GM23338 (cell line): ENCODE data around the gene REV3L. TPM values are rescaled to one million over a fixed set of nuclear protein-coding genes. Genes with fewer than 3 reads are reported as not detected.
A peak's percentile ranks its signal among the peaks of the same experiment; 100 is the strongest.

Source experiments
- ATAC-seq: fragments of 200-7000 bp; cut with Tn5 transposase; 3 replicates; pipeline ENCODE4 v1.9.1; 2020
- DNase-seq: peaks from one replicate; pipeline ENCODE4 v3.0.0-alpha.2; 2015; ENCODE audit warnings: low spot score
- H2AFZ ChIP-seq: fragments of 200-600 bp; sonication (generic); 2 replicates; pipeline ENCODE4 v1.8.0; 2016; ENCODE audit warnings: antibody characterized with exemption, mild to moderate bottlenecking, moderate library complexity
- H3F3A ChIP-seq: fragments of 200-600 bp; sonication (generic); replicated peaks from 2 replicates; pipeline ENCODE4 v1.8.0; 2017; ENCODE audit warnings: antibody characterized with exemption, mixed run types, low read depth
- H3K27ac ChIP-seq: fragments of 200-600 bp; sonication (generic); 2 replicates; pipeline ENCODE4 v1.6.1; 2016; ENCODE audit warnings: low read depth
- H3K27me3 ChIP-seq: fragments of 200-600 bp; sonication (generic); 2 replicates; pipeline ENCODE4 v1.8.0; 2016; ENCODE audit warnings: mild to moderate bottlenecking, mixed run types, moderate library complexity; ENCODE audit not compliant: insufficient read depth
- H3K36me3 ChIP-seq: fragments of 200-600 bp; sonication (generic); 2 replicates; pipeline ENCODE4 v1.8.0; 2016; ENCODE audit warnings: mild to moderate bottlenecking; ENCODE audit not compliant: insufficient read depth
- H3K4me1 ChIP-seq: fragments of 200-600 bp; sonication (generic); 2 replicates; pipeline ENCODE4 v1.8.0; 2016; ENCODE audit warnings: mild to moderate bottlenecking, moderate library complexity; ENCODE audit not compliant: insufficient read depth
- H3K4me2 ChIP-seq: fragments of 200-600 bp; sonication (generic); 2 replicates; pipeline ENCODE4 v1.7.1; 2017; ENCODE audit warnings: mixed run types
- H3K4me3 ChIP-seq: fragments of 200-600 bp; sonication (generic); 2 replicates; pipeline ENCODE4 v1.6.1; 2016; ENCODE audit warnings: mixed run types
- H3K79me2 ChIP-seq: fragments of 200-600 bp; sonication (generic); replicated peaks from 2 replicates; pipeline ENCODE4 v1.8.0; 2017; ENCODE audit warnings: mild to moderate bottlenecking; ENCODE audit not compliant: insufficient read depth
- H3K9me2 ChIP-seq: fragments of 200-600 bp; sonication (generic); 2 replicates; pipeline ENCODE4 v1.8.0; 2017; ENCODE audit not compliant: insufficient read depth
- H4K20me1 ChIP-seq: fragments of 200-600 bp; sonication (generic); replicated peaks from 2 replicates; pipeline ENCODE4 v1.8.0; 2017; ENCODE audit warnings: mild to moderate bottlenecking; ENCODE audit not compliant: insufficient read depth
- H3K27ac Mint-ChIP-seq: 2 replicates; pipeline ENCODE4 v1.8.0; 2020; ENCODE audit warnings: inconsistent platforms, mild to moderate bottlenecking, moderate library complexity, mixed read lengths
- H3K27me3 Mint-ChIP-seq: 3 replicates; pipeline ENCODE4 v1.8.0; 2022; ENCODE audit warnings: low read depth, mild to moderate bottlenecking, moderate library complexity, mixed read lengths, inconsistent platforms; ENCODE audit not compliant: insufficient read depth, poor library complexity
- H3K36me3 Mint-ChIP-seq: 3 replicates; pipeline ENCODE4 v1.8.0; 2021; ENCODE audit warnings: low read depth, mild to moderate bottlenecking, inconsistent platforms, moderate library complexity, mixed read lengths
- H3K4me1 Mint-ChIP-seq: 3 replicates; pipeline ENCODE4 v1.8.0; 2020; ENCODE audit warnings: mild to moderate bottlenecking, inconsistent platforms, mixed read lengths
- H3K4me3 Mint-ChIP-seq: 3 replicates; pipeline ENCODE4 v1.8.0; 2021; ENCODE audit warnings: moderate library complexity, mild to moderate bottlenecking, inconsistent platforms, mixed read lengths
- H3K9me3 Mint-ChIP-seq: 3 replicates; pipeline ENCODE4 v1.8.0; 2020; ENCODE audit warnings: moderate library complexity, mild to moderate bottlenecking, inconsistent platforms, mixed read lengths
- CREB1 ChIP-seq: fragments of 250-450 bp; sonication (Bioruptor Pico); IDR thresholded peaks from 2 replicates; pipeline ENCODE4 v1.5.0; 2020; ENCODE audit warnings: low read depth, mild to moderate bottlenecking, moderate library complexity
- EZH2 ChIP-seq: fragments of 200-600 bp; sonication (generic); IDR thresholded peaks from one replicate; pipeline ENCODE4 v1.8.0; 2017; ENCODE audit warnings: antibody characterized with exemption, mild to moderate bottlenecking, low read depth; ENCODE audit not compliant: unreplicated experiment
- EZH2phosphoT487 ChIP-seq: fragments of 200-600 bp; sonication (generic); IDR thresholded peaks from one replicate; pipeline ENCODE4 v1.8.1; 2018; ENCODE audit warnings: antibody characterized with exemption; ENCODE audit not compliant: unreplicated experiment
- JUNB ChIP-seq: IDR thresholded peaks from one replicate; pipeline ENCODE4 v1.6.1; 2016; ENCODE audit warnings: antibody characterized with exemption; ENCODE audit not compliant: unreplicated experiment
- NANOG ChIP-seq: IDR thresholded peaks from 2 replicates; pipeline ENCODE4 v1.6.1; 2016; ENCODE audit warnings: antibody characterized with exemption, borderline replicate concordance
- POLR2AphosphoS5 ChIP-seq: IDR thresholded peaks from 2 replicates; pipeline ENCODE4 v1.6.1; 2016; ENCODE audit warnings: antibody characterized with exemption, low read depth
- STAT1 ChIP-seq: IDR thresholded peaks from one replicate; pipeline ENCODE4 v1.6.1; 2016; ENCODE audit warnings: antibody characterized with exemption; ENCODE audit not compliant: unreplicated experiment
- ZNF114 ChIP-seq: fragments of 250-450 bp; sonication (Bioruptor Pico); IDR thresholded peaks from 2 replicates; pipeline ENCODE4 v1.5.0; 2020; ENCODE audit warnings: mild to moderate bottlenecking, moderate library complexity
- ZNF331 ChIP-seq: fragments of 250-450 bp; sonication (Bioruptor Pico); IDR thresholded peaks from 2 replicates; pipeline ENCODE4 v1.5.0; 2020; ENCODE audit warnings: low read depth, mild to moderate bottlenecking, moderate library complexity
- polyA plus RNA-seq: library from polyadenylated mRNA; unstranded; fragments of >200 nt; fragmentation: Nextera tagmentation; extraction: Ambion mirVana; gene quantifications from 2 replicates; pipeline ENCODE4 v1.2.1, GENCODE V29; 2016
- total RNA-seq: library from RNA; depleted of rRNA; stranded (reverse); fragments of >200 nt; shearing (Covaris generic); gene quantifications from 2 replicates; pipeline ENCODE4 v1.2.3, GENCODE V29; 2014
- TF ChIP-seq, protein P1 (sequence below): fragments of 250-450 bp; sonication (Bioruptor Pico); IDR thresholded peaks from 2 replicates; pipeline ENCODE4 v1.5.0; 2020; ENCODE audit warnings: mild to moderate bottlenecking, moderate library complexity
- TF ChIP-seq, protein P2 (sequence below), 2 experiments: fragments of 200-600 bp in 1 of 2; sonication (generic) in 1 of 2; conservative IDR thresholded peaks; 2 replicates each; pipeline versions ENCODE4 v1.5.1 to v1.6.1; 2016 to 2017; ENCODE audit warnings: antibody characterized with exemption in 2 of 2, low read depth in 2 of 2, mild to moderate bottlenecking in 2 of 2, moderate library complexity in 1 of 2
- TF ChIP-seq, protein P3 (sequence below): IDR thresholded peaks from one replicate; pipeline ENCODE4 v1.6.1; 2018; ENCODE audit warnings: antibody characterized with exemption; ENCODE audit not compliant: unreplicated experiment
- TF ChIP-seq, protein P4 (sequence below): IDR thresholded peaks from 2 replicates; pipeline ENCODE4 v1.6.1; 2016; ENCODE audit warnings: antibody characterized with exemption

The REV3L gene
- total and polyA plus RNA-seq, 2 experiments from 2014 or later, result 8.3 to 13.1 TPM

DNA sequence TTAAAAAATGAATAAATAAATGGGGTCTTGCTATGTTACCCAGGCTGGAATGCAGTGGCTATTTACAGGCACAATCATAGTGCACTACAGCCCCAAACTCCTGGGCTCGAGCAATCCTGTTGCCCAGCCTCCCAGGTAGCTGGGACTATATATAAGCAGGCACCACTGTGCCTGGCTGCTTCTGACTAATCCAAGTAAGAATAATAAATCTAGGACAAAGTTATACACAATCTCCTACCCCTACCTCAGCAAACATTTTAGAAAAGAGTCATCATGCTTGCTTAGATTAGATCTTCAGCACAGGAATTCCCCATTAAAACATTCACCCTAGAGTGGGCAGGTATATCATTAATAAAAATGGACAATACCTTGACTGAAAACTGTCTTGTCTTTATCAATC, 124.6 kb downstream of the REV3L start:
- Histone ChIP-seq H3F3A (no peaks in the 10 kb centered on the region), H3K27me3 (no peaks in the 10 kb centered on the region), H3K36me3 (no peaks in the 10 kb centered on the region), H4K20me1 (no peaks in the 10 kb centered on the region; the same call in 1 of the 2 replicates), H3K79me2 (no peaks in the 10 kb centered on the region), H2AFZ (no peak overlapping the region), H3K27ac (no peak overlapping the region), H3K4me1 (no peaks in the 10 kb centered on the region), H3K4me2 (no peak overlapping the region), H3K4me3 (no peak overlapping the region), H3K9me2 (no peaks in the 10 kb centered on the region)
- peak overlapping the region; percentile 20; the same call in 1 of the 2 replicates for H3K27ac Mint-ChIP-seq
- no peak for DNase-seq
- no peak for ATAC-seq
- H3K4me3 Mint-ChIP-seq, result no peak overlapping the region
- H3K36me3 Mint-ChIP-seq, result no peaks in the 10 kb centered on the region
- H3K27me3 Mint-ChIP-seq, result peaks cover 4% of the 10 kb centered on the region
- no peaks in the 10 kb centered on the region for H3K9me3 Mint-ChIP-seq
- TF ChIP-seq ZNF331 (CRISPR knock-in tag), result no peak
- TF ChIP-seq CREB1, result no peak
- TF ChIP-seq, protein P1, sequence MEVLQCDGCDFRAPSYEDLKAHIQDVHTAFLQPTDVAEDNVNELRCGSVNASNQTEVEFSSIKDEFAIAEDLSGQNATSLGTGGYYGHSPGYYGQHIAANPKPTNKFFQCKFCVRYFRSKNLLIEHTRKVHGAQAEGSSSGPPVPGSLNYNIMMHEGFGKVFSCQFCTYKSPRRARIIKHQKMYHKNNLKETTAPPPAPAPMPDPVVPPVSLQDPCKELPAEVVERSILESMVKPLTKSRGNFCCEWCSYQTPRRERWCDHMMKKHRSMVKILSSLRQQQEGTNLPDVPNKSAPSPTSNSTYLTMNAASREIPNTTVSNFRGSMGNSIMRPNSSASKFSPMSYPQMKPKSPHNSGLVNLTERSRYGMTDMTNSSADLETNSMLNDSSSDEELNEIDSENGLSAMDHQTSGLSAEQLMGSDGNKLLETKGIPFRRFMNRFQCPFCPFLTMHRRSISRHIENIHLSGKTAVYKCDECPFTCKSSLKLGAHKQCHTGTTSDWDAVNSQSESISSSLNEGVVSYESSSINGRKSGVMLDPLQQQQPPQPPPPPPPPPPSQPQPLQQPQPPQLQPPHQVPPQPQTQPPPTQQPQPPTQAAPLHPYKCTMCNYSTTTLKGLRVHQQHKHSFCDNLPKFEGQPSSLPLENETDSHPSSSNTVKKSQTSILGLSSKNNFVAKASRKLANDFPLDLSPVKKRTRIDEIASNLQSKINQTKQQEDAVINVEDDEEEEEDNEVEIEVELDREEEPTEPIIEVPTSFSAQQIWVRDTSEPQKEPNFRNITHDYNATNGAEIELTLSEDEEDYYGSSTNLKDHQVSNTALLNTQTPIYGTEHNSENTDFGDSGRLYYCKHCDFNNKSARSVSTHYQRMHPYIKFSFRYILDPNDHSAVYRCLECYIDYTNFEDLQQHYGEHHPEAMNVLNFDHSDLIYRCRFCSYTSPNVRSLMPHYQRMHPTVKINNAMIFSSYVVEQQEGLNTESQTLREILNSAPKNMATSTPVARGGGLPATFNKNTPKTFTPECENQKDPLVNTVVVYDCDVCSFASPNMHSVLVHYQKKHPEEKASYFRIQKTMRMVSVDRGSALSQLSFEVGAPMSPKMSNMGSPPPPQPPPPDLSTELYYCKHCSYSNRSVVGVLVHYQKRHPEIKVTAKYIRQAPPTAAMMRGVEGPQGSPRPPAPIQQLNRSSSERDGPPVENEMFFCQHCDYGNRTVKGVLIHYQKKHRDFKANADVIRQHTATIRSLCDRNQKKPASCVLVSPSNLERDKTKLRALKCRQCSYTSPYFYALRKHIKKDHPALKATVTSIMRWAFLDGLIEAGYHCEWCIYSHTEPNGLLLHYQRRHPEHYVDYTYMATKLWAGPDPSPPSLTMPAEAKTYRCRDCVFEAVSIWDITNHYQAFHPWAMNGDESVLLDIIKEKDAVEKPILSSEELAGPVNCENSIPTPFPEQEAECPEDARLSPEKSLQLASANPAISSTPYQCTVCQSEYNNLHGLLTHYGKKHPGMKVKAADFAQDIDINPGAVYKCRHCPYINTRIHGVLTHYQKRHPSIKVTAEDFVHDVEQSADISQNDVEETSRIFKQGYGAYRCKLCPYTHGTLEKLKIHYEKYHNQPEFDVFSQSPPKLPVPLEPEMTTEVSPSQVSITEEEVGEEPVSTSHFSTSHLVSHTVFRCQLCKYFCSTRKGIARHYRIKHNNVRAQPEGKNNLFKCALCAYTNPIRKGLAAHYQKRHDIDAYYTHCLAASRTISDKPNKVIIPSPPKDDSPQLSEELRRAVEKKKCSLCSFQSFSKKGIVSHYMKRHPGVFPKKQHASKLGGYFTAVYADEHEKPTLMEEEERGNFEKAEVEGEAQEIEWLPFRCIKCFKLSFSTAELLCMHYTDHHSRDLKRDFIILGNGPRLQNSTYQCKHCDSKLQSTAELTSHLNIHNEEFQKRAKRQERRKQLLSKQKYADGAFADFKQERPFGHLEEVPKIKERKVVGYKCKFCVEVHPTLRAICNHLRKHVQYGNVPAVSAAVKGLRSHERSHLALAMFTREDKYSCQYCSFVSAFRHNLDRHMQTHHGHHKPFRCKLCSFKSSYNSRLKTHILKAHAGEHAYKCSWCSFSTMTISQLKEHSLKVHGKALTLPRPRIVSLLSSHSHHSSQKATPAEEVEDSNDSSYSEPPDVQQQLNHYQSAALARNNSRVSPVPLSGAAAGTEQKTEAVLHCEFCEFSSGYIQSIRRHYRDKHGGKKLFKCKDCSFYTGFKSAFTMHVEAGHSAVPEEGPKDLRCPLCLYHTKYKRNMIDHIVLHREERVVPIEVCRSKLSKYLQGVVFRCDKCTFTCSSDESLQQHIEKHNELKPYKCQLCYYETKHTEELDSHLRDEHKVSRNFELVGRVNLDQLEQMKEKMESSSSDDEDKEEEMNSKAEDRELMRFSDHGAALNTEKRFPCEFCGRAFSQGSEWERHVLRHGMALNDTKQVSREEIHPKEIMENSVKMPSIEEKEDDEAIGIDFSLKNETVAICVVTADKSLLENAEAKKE (CRISPR knock-in tag), result no peak
- TF ChIP-seq NANOG, result no peak
- TF ChIP-seq, protein P2, sequence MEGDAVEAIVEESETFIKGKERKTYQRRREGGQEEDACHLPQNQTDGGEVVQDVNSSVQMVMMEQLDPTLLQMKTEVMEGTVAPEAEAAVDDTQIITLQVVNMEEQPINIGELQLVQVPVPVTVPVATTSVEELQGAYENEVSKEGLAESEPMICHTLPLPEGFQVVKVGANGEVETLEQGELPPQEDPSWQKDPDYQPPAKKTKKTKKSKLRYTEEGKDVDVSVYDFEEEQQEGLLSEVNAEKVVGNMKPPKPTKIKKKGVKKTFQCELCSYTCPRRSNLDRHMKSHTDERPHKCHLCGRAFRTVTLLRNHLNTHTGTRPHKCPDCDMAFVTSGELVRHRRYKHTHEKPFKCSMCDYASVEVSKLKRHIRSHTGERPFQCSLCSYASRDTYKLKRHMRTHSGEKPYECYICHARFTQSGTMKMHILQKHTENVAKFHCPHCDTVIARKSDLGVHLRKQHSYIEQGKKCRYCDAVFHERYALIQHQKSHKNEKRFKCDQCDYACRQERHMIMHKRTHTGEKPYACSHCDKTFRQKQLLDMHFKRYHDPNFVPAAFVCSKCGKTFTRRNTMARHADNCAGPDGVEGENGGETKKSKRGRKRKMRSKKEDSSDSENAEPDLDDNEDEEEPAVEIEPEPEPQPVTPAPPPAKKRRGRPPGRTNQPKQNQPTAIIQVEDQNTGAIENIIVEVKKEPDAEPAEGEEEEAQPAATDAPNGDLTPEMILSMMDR (conservative IDR thresholded peaks at IDR 0.05; ENCODE audit: low read depth in 2 of 2), result no peak
- TF ChIP-seq, protein P3, sequence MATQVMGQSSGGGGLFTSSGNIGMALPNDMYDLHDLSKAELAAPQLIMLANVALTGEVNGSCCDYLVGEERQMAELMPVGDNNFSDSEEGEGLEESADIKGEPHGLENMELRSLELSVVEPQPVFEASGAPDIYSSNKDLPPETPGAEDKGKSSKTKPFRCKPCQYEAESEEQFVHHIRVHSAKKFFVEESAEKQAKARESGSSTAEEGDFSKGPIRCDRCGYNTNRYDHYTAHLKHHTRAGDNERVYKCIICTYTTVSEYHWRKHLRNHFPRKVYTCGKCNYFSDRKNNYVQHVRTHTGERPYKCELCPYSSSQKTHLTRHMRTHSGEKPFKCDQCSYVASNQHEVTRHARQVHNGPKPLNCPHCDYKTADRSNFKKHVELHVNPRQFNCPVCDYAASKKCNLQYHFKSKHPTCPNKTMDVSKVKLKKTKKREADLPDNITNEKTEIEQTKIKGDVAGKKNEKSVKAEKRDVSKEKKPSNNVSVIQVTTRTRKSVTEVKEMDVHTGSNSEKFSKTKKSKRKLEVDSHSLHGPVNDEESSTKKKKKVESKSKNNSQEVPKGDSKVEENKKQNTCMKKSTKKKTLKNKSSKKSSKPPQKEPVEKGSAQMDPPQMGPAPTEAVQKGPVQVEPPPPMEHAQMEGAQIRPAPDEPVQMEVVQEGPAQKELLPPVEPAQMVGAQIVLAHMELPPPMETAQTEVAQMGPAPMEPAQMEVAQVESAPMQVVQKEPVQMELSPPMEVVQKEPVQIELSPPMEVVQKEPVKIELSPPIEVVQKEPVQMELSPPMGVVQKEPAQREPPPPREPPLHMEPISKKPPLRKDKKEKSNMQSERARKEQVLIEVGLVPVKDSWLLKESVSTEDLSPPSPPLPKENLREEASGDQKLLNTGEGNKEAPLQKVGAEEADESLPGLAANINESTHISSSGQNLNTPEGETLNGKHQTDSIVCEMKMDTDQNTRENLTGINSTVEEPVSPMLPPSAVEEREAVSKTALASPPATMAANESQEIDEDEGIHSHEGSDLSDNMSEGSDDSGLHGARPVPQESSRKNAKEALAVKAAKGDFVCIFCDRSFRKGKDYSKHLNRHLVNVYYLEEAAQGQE, result no peak
- TF ChIP-seq POLR2AphosphoS5, result no peak
- TF ChIP-seq, protein P4, sequence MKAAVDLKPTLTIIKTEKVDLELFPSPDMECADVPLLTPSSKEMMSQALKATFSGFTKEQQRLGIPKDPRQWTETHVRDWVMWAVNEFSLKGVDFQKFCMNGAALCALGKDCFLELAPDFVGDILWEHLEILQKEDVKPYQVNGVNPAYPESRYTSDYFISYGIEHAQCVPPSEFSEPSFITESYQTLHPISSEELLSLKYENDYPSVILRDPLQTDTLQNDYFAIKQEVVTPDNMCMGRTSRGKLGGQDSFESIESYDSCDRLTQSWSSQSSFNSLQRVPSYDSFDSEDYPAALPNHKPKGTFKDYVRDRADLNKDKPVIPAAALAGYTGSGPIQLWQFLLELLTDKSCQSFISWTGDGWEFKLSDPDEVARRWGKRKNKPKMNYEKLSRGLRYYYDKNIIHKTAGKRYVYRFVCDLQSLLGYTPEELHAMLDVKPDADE, result no peak
- TF ChIP-seq EZH2phosphoT487, result no peak
- no peak for TF ChIP-seq EZH2
- TF ChIP-seq JUNB, result no peak
- TF ChIP-seq ZNF114 (CRISPR knock-in tag), result no peak
- no peak for TF ChIP-seq STAT1
- H3K4me1 Mint-ChIP-seq, result no peaks in the 10 kb centered on the region; the same call in 2 of the 3 replicates
